Thoracic aorta (tissue), 2 donors: ENCODE data around the gene ST3GAL2. TPM values are rescaled to one million over a fixed set of nuclear protein-coding genes. Genes with fewer than 3 reads are reported as not detected.
A peak's percentile ranks its signal among the peaks of the same experiment; 100 is the strongest.

ENCODE experiments used
- ATAC-seq: fragments of 150-250 bp; one replicate; pipeline ENCODE4 v1.8.0; 2017; ENCODE audit warnings: low read depth; ENCODE audit not compliant: insufficient number of reproducible peaks, low FRiP score
- DNase-seq: peaks from one replicate; pipeline ENCODE4 v3.0.0-alpha.2; 2020; ENCODE audit warnings: low spot score
- H3K27ac ChIP-seq, 2 donors: fragments of 200-600 bp; sonication (generic); 1 replicate in 1 of 2; 2 replicates in 1 of 2; pipeline ENCODE4 v1.5.1; 2016; ENCODE audit warnings: mild to moderate bottlenecking in 2 of 2, moderate library complexity in 2 of 2
- H3K27me3 ChIP-seq: fragments of 200-600 bp; sonication (generic); replicated peaks from 2 replicates; pipeline ENCODE4 v1.6.0; 2016; ENCODE audit warnings: mild to moderate bottlenecking; ENCODE audit not compliant: insufficient read depth
- H3K36me3 ChIP-seq: fragments of 200-600 bp; sonication (generic); one replicate; pipeline ENCODE4 v1.5.1; 2016
- H3K4me1 ChIP-seq, 2 donors: fragments of 200-600 bp; sonication (generic); 1 replicate in 1 of 2; 2 replicates in 1 of 2; pipeline versions ENCODE4 v1.5.1 to v1.6.0; 2016; ENCODE audit warnings: low read depth in 2 of 2, mild to moderate bottlenecking in 1 of 2; ENCODE audit not compliant: control insufficient read depth in 1 of 2
- H3K4me3 ChIP-seq: fragments of 200-600 bp; sonication (generic); 2 replicates; pipeline ENCODE4 v1.5.1; 2016; ENCODE audit warnings: mild to moderate bottlenecking
- H3K9me3 ChIP-seq: fragments of 200-600 bp; sonication (generic); 2 replicates; pipeline ENCODE4 v1.5.1; 2016
- CTCF ChIP-seq: fragments of 200-600 bp; sonication (generic); IDR thresholded peaks from one replicate; pipeline ENCODE4 v1.5.1; 2019; ENCODE audit warnings: antibody characterized with exemption
- total RNA-seq, 2 donors: library from RNA; depleted of rRNA; stranded (reverse); fragments of >200 nt; gene quantifications; one replicate each; pipeline versions ENCODE4 v1.1.0 to v1.2.3, GENCODE V29; 2016

The ST3GAL2 gene
- total RNA-seq, 2 donors from 2014 or later: 21.0 to 28.4 TPM

GRCh38 chr16:70398177-70398743 is 40.6 kb downstream of the ST3GAL2 start:
- no peak overlapping the region for H3K27ac ChIP-seq

GRCh38 chr16:70396246-70396904 is 42.5 kb downstream of the ST3GAL2 start:
- no peak for TF ChIP-seq CTCF

More at GRCh38 chr16:70398177-70398743, 40.6 kb downstream of the ST3GAL2 start:
- no peak for DNase-seq
- no peak overlapping the region for H3K4me3 ChIP-seq
- no peak for ATAC-seq
- no peaks in the 10 kb centered on the region for H3K9me3 ChIP-seq
- no peak for TF ChIP-seq CTCF
- H3K36me3 ChIP-seq: peaks cover 15% of the 10 kb centered on the region
- H3K27me3 ChIP-seq: no peaks in the 10 kb centered on the region
- H3K4me1 ChIP-seq: no peaks in the 10 kb centered on the region

GRCh38 chr16:70395345-70395901 is 43.5 kb downstream of the ST3GAL2 start:
- Histone ChIP-seq H3K4me3 (no peak overlapping the region), H3K9me3 (no peaks in the 10 kb centered on the region), H3K27ac (no peak overlapping the region), H3K27me3 (no peaks in the 10 kb centered on the region), H3K36me3 (peaks cover 15% of the 10 kb centered on the region), H3K4me1 (peaks cover 0 to 6% of the 10 kb centered on the region in 2 donors)
- no peak for ATAC-seq
- DNase-seq: no peak
- TF ChIP-seq CTCF: peak; percentile 49

More at GRCh38 chr16:70396246-70396904, 42.5 kb downstream of the ST3GAL2 start:
- no peaks in the 10 kb centered on the region for H3K27me3 ChIP-seq
- H3K4me3 ChIP-seq: no peak overlapping the region
- DNase-seq (no peak), ATAC-seq (no peak)
- no peak overlapping the region for H3K27ac ChIP-seq
- H3K9me3 ChIP-seq: no peaks in the 10 kb centered on the region
- H3K4me1 ChIP-seq: peaks cover 0 to 6% of the 10 kb centered on the region in 2 donors
- peaks cover 15% of the 10 kb centered on the region for H3K36me3 ChIP-seq

- TF ChIP-seq CTCF: no peak
- H3K36me3 ChIP-seq: peaks cover 15% of the 10 kb centered on the region
Observed at GRCh38 chr16:70394853-70395252, 44.0 kb downstream of the ST3GAL2 start.

GRCh38 chr16:70393662-70394061 is 45.2 kb downstream of the ST3GAL2 start:
- no peak for ATAC-seq
- Histone ChIP-seq H3K9me3 (no peaks in the 10 kb centered on the region), H3K27ac (no peak overlapping the region), H3K4me1 (peaks cover 0 to 6% of the 10 kb centered on the region in 2 donors), H3K36me3 (peaks cover 8% of the 10 kb centered on the region), H3K27me3 (no peaks in the 10 kb centered on the region), H3K4me3 (no peak overlapping the region)
- DNase-seq: no peak
- no peak for TF ChIP-seq CTCF

More at GRCh38 chr16:70394853-70395252, 44.0 kb downstream of the ST3GAL2 start:
- no peak for DNase-seq
- no peak overlapping the region for H3K4me3 ChIP-seq
- H3K4me1 ChIP-seq: peaks cover 0 to 6% of the 10 kb centered on the region in 2 donors
- no peaks in the 10 kb centered on the region for H3K27me3 ChIP-seq
- H3K27ac ChIP-seq: no peak overlapping the region
- H3K9me3 ChIP-seq: no peaks in the 10 kb centered on the region
- no peak for ATAC-seq
